Tibial nerve (tissue), 4 donors: ENCODE results near the gene CCT5. TPM values are rescaled to one million over a fixed set of nuclear protein-coding genes. Genes with fewer than 3 reads are reported as not detected.

Experiments
- DNase-seq, 2 donors: peaks; one replicate each; pipeline ENCODE4 v3.0.0-alpha.2; 2019; ENCODE audit warnings: low spot score in 2 of 2
- H3K27ac ChIP-seq, 4 donors: fragments of 200-600 bp; sonication (generic) in 3 of 4; one replicate each; pipeline ENCODE4 v1.5.1; 2017 to 2019; ENCODE audit warnings: mild to moderate bottlenecking in 1 of 4
- H3K27me3 ChIP-seq, 2 donors: fragments of 200-600 bp; sonication (generic) in 1 of 2; one replicate each; pipeline versions ENCODE4 v1.5.1 to v1.6.0; 2017 to 2019
- H3K36me3 ChIP-seq, 3 donors: fragments of 200-600 bp; sonication (generic); one replicate each; pipeline ENCODE4 v1.5.1; 2018 to 2019
- H3K4me1 ChIP-seq, 4 donors: fragments of 200-600 bp; sonication (generic) in 3 of 4; one replicate each; pipeline ENCODE4 v1.5.1; 2017 to 2019
- H3K4me3 ChIP-seq, 4 donors: fragments of 200-600 bp; sonication (generic) in 3 of 4; one replicate each; pipeline ENCODE4 v1.5.1; 2017 to 2019; ENCODE audit warnings: mild to moderate bottlenecking in 1 of 4, moderate library complexity in 1 of 4
- H3K9me3 ChIP-seq, 4 donors: fragments of 200-600 bp; sonication (generic) in 3 of 4; one replicate each; pipeline ENCODE4 v1.5.1; 2017 to 2019
- CTCF ChIP-seq, 5 experiments: fragments of 200-600 bp in 3 of 5; fragments of 450-650 bp in 2 of 5; sonication (generic) in 3 of 5; IDR thresholded peaks; one replicate each; pipeline ENCODE4 v1.5.1; 2016 to 2019; ENCODE audit warnings: antibody characterized with exemption in 5 of 5, mild to moderate bottlenecking in 3 of 5, moderate library complexity in 2 of 5
- EP300 ChIP-seq, 2 donors: sonication (generic); formaldehyde crosslinking; IDR thresholded peaks; one replicate each; pipeline ENCODE4 v1.6.1; 2017; ENCODE audit warnings: antibody characterized with exemption in 2 of 2, mild to moderate bottlenecking in 1 of 2
- POLR2A ChIP-seq, 2 donors: fragments of 450-650 bp; IDR thresholded peaks; one replicate each; pipeline ENCODE4 v1.6.1; 2017; ENCODE audit warnings: antibody characterized with exemption in 2 of 2, mild to moderate bottlenecking in 2 of 2, moderate library complexity in 2 of 2
- WGBS, 2 donors: methylation state at CpG; one replicate each; pipeline ENCODE4 v1.1.5; 2018; 5-methylcytosine and 5-hydroxymethylcytosine counted together
- total RNA-seq, 4 donors: library from RNA; depleted of rRNA; stranded (reverse); fragments of >200 nt; gene quantifications; one replicate each; pipeline ENCODE4 v1.1.0, GENCODE V29; 2016

The CCT5 gene
- total RNA-seq, 4 donors from 2014 or later: 102 to 152 (median 120) TPM

DNA sequence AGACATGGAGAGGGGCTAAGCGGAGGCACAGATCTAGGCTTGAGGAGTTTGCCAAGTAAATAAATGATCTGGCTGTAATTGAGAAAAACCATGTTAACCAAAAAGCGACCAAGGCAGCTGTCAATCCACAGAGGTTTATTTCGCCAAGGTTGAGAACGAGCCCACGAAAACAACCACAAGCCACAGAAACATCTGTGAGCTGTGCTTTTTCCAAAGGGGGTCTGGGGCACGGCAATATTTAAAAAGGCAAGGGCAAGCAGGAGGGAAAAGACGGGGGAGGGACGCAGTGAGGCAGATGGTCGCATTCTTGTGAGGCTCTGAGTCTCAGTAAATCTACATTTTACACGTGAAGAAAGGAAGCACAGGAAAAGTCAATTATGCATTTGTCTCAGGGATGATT lies 25.4 kb downstream of the CCT5 start:
- H3K9me3 ChIP-seq: no peaks in the 10 kb centered on the region
- WGBS, 2 donors: 74 to 79% methylated on average over 10 of the region's 10 CpGs

DNA sequence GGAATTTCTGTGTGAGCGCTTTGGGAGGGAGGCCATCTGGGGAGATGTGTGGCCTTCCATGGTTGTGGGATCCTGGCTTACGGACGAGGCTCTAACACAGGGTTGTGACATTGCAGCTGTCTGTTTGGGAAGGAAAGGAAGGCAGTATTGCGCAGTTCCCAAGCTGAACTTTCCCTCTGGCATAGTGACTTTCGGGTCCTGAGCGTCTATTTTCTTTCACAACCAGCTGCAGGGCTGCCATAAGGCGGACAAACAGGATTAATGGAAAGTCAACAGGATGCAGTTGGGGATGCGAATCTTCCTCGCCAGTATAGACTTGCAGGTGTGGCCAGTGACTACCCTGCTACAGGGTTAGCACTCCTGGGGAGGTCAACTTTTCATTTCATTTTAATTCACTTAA lies 25.9 kb downstream of the CCT5 start:
- H3K9me3 ChIP-seq: no peaks in the 10 kb centered on the region
- H3K4me1 ChIP-seq: no peaks in the 10 kb centered on the region
- H3K4me3 ChIP-seq: no peak overlapping the region
- H3K27ac ChIP-seq: no peak overlapping the region
- peaks cover 0 to 14% (median 0%) of the 10 kb centered on the region in 3 donors for H3K36me3 ChIP-seq
- H3K27me3 ChIP-seq: no peaks in the 10 kb centered on the region
- TF ChIP-seq CTCF (IDR thresholded peaks at IDR 0.05) (no peak), EP300 (IDR thresholded peaks at IDR 0.05) (no peak), POLR2A (IDR thresholded peaks at IDR 0.05) (no peak)
- 90 to 93% methylated on average over 9 of the region's 9 CpGs for WGBS, 2 donors
- DNase-seq: no peak

More for the DNA sequence above, 25.4 kb downstream of the CCT5 start:
- DNase-seq: no peak
- Histone ChIP-seq H3K4me1 (no peaks in the 10 kb centered on the region), H3K36me3 (peaks cover 0 to 14% (median 0%) of the 10 kb centered on the region in 3 donors), H3K4me3 (no peak overlapping the region), H3K27ac (no peak overlapping the region), H3K27me3 (no peaks in the 10 kb centered on the region)
- no peak for TF ChIP-seq POLR2A (IDR thresholded peaks at IDR 0.05)
- no peak for TF ChIP-seq EP300 (IDR thresholded peaks at IDR 0.05)
- no peak for TF ChIP-seq CTCF (IDR thresholded peaks at IDR 0.05)

- Histone ChIP-seq H3K27me3 (no peaks in the 10 kb centered on the region), H3K4me3 (no peak overlapping the region), H3K9me3 (no peaks in the 10 kb centered on the region), H3K27ac (no peak overlapping the region), H3K4me1 (no peaks in the 10 kb centered on the region), H3K36me3 (peaks cover 0 to 15% (median 0%) of the 10 kb centered on the region in 3 donors)
- no peak for TF ChIP-seq EP300 (IDR thresholded peaks at IDR 0.05)
- TF ChIP-seq POLR2A (IDR thresholded peaks at IDR 0.05): no peak
- TF ChIP-seq CTCF (IDR thresholded peaks at IDR 0.05): no peak
- WGBS, 2 donors: 49 to 60% methylated on average over 7 of the region's 7 CpGs
- no peak for DNase-seq
Measured at GRCh38 chr5:10276691-10277090, 26.6 kb downstream of the CCT5 start.

DNA sequence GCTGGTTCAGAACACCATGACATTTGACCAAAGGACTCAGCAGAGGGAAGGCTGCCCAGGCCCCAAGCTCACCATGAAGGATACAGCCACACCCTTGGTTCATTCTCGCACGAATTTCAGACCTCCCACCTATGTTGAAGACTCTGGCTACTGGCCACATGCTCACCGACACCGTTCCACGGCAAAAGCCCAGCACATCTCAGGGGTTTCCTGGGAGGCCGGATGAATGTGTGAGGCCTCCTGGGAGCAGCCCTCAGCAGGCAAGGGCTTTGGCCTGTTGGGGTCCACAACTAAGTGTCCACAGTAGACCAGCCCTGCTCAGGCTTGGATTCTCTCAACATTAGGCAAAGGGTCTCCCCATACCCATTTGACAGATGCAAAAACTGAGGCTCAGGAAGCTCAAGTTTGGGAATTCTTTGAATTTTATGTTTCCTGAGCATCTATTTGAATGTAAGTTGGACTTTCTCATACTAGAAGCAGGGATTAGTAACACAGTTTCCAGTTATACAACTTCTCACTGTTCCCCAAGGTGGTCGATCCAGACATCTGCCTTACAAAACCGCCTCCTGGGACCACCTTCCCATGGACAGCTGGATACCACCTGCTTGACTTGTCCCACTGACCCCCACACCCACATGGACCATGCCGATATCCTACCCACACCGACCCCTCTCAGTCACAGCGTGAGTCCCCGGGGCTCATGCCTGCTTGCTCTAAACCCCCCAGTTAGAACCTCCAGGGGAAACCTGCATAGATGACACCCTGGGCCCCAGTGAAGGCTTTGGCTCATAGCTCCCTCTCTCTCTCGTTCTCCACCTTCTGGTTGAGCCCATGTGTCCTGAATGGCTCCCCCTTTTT lies 27.9 kb downstream of the CCT5 start:
- no peaks in the 10 kb centered on the region for H3K9me3 ChIP-seq
- H3K27me3 ChIP-seq: no peaks in the 10 kb centered on the region
- TF ChIP-seq CTCF (IDR thresholded peaks at IDR 0.05) (no peak), POLR2A (IDR thresholded peaks at IDR 0.05) (no peak), EP300 (IDR thresholded peaks at IDR 0.05) (no peak)
- WGBS, 2 donors: 89 to 91% methylated on average over 13 of the region's 13 CpGs
- H3K4me3 ChIP-seq: no peak overlapping the region
- H3K27ac ChIP-seq: no peak overlapping the region
- H3K4me1 ChIP-seq: no peaks in the 10 kb centered on the region
- peaks cover 0 to 19% (median 0%) of the 10 kb centered on the region in 3 donors for H3K36me3 ChIP-seq
- no peak for DNase-seq

DNA sequence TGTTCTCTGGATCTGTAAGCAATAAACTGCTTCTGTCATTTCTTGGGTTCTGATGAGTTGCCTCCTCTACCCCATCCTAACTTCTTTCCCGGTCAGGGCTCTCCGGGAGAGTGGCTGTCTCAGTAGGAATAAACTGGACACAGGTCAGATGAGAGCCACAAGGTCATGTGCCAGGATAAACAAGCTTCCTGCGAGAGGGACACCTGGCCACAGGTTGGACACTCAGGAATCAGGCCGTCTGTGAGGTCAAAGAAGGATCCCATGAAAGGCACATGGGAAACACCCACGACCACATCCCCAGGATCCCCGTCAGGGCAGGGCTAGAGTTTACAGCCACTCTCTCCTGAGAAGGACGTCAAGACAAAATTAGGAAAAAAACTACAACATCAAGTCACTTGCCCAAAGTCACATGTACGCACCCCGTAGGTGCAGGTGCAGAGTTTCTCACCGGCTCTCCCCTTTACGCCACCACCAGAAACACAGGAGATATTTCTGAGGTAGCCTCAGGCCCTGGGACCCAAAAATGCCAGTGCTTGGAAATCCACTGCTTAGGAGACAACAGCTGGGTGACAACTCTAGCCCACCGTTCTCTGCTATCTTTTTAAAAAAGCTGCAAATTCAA lies 28.7 kb downstream of the CCT5 start:
- TF ChIP-seq CTCF (IDR thresholded peaks at IDR 0.05): no peak
- no peak for TF ChIP-seq EP300 (IDR thresholded peaks at IDR 0.05)
- TF ChIP-seq POLR2A (IDR thresholded peaks at IDR 0.05): no peak
- H3K27me3 ChIP-seq: no peaks in the 10 kb centered on the region
- no peak overlapping the region for H3K4me3 ChIP-seq
- H3K4me1 ChIP-seq: peaks cover 0 to 1% (median under 1%) of the 10 kb centered on the region in 4 donors
- H3K36me3 ChIP-seq: peaks cover 0 to 19% (median 0%) of the 10 kb centered on the region in 3 donors
- WGBS, 2 donors: 88 to 93% methylated on average over 12 of the region's 12 CpGs
- H3K9me3 ChIP-seq: no peaks in the 10 kb centered on the region
- no peak overlapping the region for H3K27ac ChIP-seq
- DNase-seq: no peak
